HFFc6 (cell line): ENCODE data around the gene USP15. TPM values are rescaled to one million over a fixed set of nuclear protein-coding genes. Genes with fewer than 3 reads are reported as not detected.
"Not testable (repeated sequence)": the region's sequence is repeated elsewhere in the genome, so short reads cannot be mapped to it uniquely, and the experiment has no call there.

ENCODE experiments used
- DNase-seq: peaks from one replicate; pipeline ENCODE4 v3.0.0-alpha.2; 2018
- H3K27ac Mint-ChIP-seq: 2 replicates; pipeline ENCODE4 v1.8.0; 2020; ENCODE audit warnings: mild to moderate bottlenecking, mixed read lengths
- H3K27me3 Mint-ChIP-seq: 2 replicates; pipeline ENCODE4 v1.8.0; 2021; ENCODE audit warnings: mild to moderate bottlenecking, moderate library complexity, mixed read lengths; ENCODE audit not compliant: insufficient read depth
- H3K36me3 Mint-ChIP-seq: 2 replicates; pipeline ENCODE4 v1.8.0; 2021; ENCODE audit warnings: low read depth, mixed read lengths
- H3K4me1 Mint-ChIP-seq: 2 replicates; pipeline ENCODE4 v1.8.0; 2020; ENCODE audit warnings: low read depth, mixed read lengths
- H3K4me3 Mint-ChIP-seq: 2 replicates; pipeline ENCODE4 v1.8.0; 2020; ENCODE audit warnings: mild to moderate bottlenecking, moderate library complexity, mixed read lengths
- H3K9me3 Mint-ChIP-seq: 2 replicates; pipeline ENCODE4 v1.8.0; 2020; ENCODE audit warnings: mild to moderate bottlenecking, mixed read lengths
- CTCF ChIP-seq: fragments of 200-600 bp; sonication (generic); IDR thresholded peaks from 2 replicates; pipeline ENCODE4 v1.5.0; 2021; ENCODE audit warnings: antibody characterized with exemption, mild to moderate bottlenecking
- total RNA-seq, 6 experiments: library from RNA; stranded (reverse); fragmentation: NEBNext Ultra II Directional; extraction: Animal tissue kit (Norgen Biotek cat#: 25700); gene quantifications; 2 replicates in 1 of 6; 3 replicates in 5 of 6; pipeline ENCODE4 v1.2.3, GENCODE V29; 2021

Gene USP15
- total RNA-seq, 6 experiments from 2014 or later = 48.8 to 63.5 (median 54.9) TPM

- H3K9me3 Mint-ChIP-seq = peaks cover 9% of the 10 kb centered on the region
- no peak for TF ChIP-seq CTCF
- H3K27me3 Mint-ChIP-seq = peaks cover 14% of the 10 kb centered on the region
- peaks cover 8% of the 10 kb centered on the region for H3K36me3 Mint-ChIP-seq
- no peaks in the 10 kb centered on the region for H3K4me1 Mint-ChIP-seq
- H3K27ac Mint-ChIP-seq = no peak overlapping the region
- no peak overlapping the region for H3K4me3 Mint-ChIP-seq
- no peak for DNase-seq
These were observed 198.4 kb downstream of the USP15 start for GRCh38 chr12:62458626-62459025.

- Mint-ChIP-seq H3K36me3 (peaks cover 11% of the 10 kb centered on the region), H3K9me3 (peaks cover 13% of the 10 kb centered on the region), H3K27ac (no peak overlapping the region), H3K4me3 (no peak overlapping the region), H3K4me1 (no peaks in the 10 kb centered on the region), H3K27me3 (peaks cover 9% of the 10 kb centered on the region)
- TF ChIP-seq CTCF = no peak
- DNase-seq = no peak
These were observed 199.8 kb downstream of the USP15 start for GRCh38 chr12:62459976-62460375.

- Mint-ChIP-seq H3K9me3 (peaks cover 13% of the 10 kb centered on the region), H3K36me3 (peaks cover 11% of the 10 kb centered on the region)
- H3K27me3 Mint-ChIP-seq, H3K4me1 Mint-ChIP-seq, H3K27ac Mint-ChIP-seq, H3K4me3 Mint-ChIP-seq, DNase-seq: not testable (repeated sequence)
These were observed 201.1 kb downstream of the USP15 start for GRCh38 chr12:62461171-62461837.

- H3K36me3 Mint-ChIP-seq = peaks cover 16% of the 10 kb centered on the region
- H3K27me3 Mint-ChIP-seq, H3K4me3 Mint-ChIP-seq, DNase-seq, H3K27ac Mint-ChIP-seq: not testable (repeated sequence)
- peaks cover 13% of the 10 kb centered on the region for H3K9me3 Mint-ChIP-seq
- peaks cover 14% of the 10 kb centered on the region for H3K4me1 Mint-ChIP-seq
These were observed 203.0 kb downstream of the USP15 start for GRCh38 chr12:62463252-62463651.

Other genes with a start within 250 kb of the USP15 start
- gene MON2, start 206.4 kb downstream of the USP15 start, total RNA-seq = 10 to 100 TPM; 29.6 to 44.1 (median 38.8) TPM